ENCODE data around the gene PAX5. TPM values are rescaled to one million over a fixed set of nuclear protein-coding genes. Genes with fewer than 3 reads are reported as not detected.

PAX5 gene
- total RNA-seq, 2 donors from 2014 or later = 0.46 to 0.59 TPM

DNA sequence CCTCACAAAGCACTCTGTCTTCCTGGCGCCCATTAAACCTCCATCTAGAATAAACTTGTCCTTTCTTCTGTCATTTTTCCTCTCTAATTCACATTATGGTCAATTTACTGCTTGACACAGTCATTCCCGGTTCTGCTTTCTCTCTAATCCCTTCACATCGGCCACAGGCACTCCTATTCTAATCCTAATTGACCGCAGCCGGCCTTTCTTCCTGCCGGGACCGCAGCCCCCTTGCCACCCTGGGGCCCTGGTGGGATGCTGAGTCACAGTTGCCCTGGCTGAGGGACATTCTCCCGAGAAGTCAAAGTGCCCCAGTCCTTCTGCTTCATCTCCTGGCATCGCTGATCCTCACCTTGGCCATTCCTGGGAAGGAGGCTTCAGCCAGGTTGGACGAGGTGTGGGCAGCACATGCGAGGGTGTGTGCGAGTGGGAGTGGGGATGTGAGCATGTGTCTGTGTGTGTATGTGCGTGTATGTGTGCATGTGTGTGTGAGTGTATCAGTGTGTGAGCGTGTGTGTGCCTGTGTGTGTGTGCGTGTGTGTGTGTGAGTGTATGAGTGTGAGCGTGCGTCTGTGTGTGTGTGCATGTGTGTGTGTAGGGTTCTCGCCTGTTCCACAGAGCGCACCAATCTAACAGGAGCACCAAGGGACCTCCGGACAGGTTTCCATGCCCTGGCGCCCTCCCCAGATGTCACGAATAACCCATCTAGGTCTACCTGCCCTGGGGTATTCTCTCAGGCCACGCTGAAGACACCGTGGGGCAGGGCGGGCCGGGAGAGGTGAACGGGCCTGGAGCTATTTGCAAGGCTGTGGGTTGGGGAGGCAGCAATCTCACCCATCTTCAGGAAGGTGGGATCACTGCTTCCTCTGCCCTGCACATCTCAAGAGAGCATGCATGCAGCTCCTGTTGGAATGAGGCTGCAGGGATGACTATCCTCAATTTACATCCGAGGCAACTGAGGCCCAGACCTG is 191.2 kb downstream of the PAX5 start:
- DNase-seq (no peak), ATAC-seq (no peak)
- intact Hi-C loops (cut with DNase I, micrococcal nuclease) = no loop called here

DNA sequence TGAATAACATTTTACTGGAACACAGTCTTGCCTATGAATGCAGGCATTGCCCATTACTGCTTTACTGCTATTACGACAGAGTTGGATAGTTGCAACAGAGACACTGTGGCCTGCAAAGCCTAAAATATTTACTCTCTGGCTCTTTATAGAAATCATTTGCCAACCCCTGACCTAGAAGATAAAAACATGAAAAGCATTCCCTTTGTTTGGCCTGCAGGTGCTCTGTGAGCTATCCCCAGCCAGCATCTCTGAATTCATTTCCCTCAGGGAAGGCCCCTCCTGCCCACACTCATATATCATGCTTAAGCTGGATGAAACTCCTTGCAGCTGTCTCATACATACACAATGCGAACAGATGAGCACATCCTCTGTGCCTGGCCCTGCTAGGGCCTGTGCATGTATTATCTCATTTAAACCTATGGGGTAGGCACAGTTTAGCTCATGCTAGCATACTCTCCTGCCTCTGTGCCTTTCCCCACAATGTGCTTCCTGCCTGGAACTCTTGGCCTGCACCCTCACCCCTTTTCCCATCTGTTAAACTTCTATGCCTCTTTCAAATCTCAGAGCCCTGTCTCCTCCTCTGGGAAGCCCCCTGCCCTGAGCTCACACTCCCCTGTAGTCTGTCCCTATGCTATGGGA is 193.1 kb downstream of the PAX5 start:
- no peak for ATAC-seq
- intact Hi-C loops (cut with DNase I, micrococcal nuclease) = no loop called here
- DNase-seq = no peak

DNA sequence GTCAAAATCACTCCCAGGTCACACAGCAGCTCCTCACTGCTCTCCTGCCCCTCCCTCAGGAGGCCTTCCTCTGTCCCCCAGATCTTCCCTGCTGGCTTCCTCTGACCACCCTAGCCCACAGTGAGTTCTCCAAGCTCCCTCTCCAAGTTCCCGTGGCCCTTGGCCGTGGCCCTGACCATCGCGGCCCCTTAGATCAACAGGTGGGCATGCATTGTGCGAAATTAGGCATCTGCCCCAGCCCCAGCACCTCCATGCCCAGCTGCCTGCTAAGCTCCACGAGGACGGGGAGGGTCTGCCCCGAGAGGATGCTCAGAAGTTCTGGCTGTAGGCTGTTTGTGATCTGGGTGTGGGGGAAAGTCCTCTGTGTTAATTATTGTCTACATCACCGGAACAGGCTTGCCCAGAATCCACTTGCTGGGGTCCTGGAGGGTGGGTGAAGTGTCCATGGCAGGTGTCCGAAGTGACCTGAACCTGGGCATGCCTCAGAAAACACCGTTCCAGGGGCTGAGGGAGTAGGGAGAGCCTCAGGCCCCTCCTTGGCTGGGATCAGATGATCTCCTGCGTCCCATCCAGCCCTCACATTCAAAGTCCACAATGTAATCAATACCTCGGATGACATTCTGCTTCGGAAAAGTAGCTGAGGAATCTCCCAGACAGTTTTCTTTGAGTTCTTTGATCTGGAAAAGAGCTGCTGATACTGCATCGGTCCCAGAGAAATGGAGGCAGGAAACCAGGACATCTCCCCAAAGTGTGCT is 194.8 kb downstream of the PAX5 start:
- DNase-seq = no peak
- ATAC-seq = no peak
- intact Hi-C loops (cut with DNase I, micrococcal nuclease) = no loop called here

DNA sequence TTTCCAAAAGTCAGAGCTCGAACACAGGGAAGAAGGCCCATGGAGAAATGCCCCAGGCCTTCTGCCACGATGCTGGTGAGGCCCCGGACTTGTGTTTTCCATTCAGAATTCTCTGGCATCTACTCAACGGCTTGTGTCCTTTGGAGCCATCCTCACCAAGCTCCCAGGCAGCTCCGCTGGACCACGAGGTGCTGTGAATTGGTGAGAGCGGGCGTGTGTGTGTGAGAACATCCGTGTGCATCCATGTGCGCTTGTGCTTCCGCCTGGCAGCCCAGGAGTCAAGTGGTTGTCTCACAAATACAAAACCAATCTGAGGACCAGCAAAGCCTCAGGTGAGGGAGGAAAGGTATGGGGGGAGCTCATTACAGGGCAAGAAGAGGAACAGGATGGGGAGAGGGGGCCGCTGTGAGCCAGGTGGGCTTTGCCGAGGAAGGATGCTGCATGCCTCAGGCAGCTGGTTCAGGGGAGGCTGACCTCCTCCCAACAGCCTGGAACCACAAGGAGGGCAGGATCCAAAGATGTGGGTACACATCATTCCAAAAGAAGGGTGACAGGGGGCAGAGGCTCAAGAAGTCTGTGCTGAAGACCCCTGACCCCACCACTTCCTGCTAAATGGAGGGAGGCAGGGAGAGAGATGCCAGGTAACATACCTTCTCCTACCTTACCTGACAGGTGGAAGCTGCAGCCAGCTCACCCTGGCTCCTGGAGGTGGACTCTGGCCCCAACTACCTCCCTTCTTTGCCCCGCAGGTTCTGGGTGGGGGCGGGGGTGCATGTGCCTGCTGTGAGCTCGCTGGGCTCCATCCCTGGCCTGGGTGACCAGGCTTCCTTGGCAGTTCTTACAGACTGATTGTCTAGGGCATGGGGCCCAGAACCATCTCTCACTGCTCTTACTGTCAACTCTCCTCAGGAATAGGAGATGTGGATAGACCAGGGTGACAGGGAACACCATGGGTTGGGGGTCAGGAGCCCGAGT is 196.3 kb downstream of the PAX5 start:
- no peak for DNase-seq
- ATAC-seq = no peak
- intact Hi-C loops (cut with DNase I, micrococcal nuclease) = no loop called here

DNA sequence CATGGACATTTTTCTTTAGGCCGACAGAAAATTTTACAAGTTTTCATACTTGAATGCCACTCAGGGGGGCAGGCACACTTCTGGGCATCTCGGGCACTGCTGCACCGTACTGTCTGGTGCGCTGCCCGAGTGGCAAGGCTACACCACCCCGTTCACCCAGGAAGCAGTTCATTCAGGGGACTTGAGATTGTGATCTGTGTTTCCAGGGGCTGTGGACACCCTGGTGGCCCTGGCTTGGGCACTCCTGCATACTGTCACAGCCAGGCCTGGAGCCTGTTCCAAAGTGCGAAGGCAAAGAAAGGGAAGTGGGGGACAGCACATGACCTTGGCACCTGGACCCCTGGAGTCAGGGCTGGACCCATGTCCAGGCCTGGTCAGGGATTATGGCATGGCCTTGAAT is 197.6 kb downstream of the PAX5 start:
- DNase-seq (no peak), ATAC-seq (no peak)
- intact Hi-C loops (cut with DNase I, micrococcal nuclease) = no loop called here

DNA sequence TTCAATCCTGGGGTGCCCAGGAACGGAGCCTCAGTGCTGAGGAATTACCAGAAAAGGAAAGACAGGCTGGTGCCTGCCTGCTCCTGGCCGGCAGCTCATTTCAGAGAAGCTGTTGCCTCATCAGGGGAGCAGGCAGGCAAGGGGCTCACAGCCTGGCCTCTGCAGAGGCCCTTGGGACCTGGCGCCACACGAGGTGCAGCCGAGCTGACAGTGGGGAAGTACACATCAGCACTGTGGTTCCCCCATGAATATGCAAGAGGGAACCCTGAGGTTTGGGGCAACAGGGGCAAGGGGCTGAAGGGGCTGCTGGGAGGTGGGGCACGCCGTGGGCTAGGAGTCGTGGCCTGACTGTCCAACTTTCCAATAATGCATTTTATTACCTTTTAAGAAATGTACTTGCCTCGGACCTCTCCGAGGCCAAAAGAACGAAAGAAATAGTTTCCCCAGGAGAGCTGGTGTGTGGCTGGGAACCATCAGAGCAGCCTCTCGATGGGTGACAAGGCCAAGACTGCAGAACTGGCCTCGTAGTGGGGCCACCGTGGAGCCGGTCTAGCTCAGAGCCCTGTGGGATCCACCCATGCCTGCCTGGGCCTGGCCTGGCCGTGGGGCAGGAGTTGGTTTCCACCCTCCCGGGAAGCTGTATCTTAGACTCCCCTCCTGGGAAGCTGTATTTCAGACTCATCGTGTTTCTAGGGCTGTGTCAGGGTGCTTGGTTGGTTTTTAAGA is 198.6 kb downstream of the PAX5 start:
- intact Hi-C loops (cut with DNase I, micrococcal nuclease) = no loop called here
- no peak for DNase-seq
- no peak for ATAC-seq

DNA sequence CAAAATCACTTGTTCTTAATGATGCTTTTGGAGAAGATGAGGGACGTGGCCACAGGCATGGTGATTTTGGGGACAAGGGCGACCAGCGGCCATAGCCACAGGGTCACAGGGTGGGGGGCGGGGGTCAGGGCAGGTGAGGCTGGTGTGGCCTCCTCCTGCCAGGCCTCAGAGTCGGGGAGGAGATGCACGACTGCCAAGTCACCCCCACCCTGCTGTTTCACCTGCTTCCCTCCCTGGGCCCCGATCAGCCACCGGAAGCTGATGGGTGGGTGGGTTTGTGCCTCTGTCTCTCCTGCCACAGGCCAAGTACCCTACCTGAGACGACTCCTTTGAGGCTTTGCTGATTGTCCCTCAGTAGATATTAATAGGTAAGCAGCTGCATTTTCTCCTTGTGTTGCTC is 199.3 kb downstream of the PAX5 start:
- no peak for DNase-seq
- intact Hi-C loops (cut with DNase I, micrococcal nuclease) = no loop called here
- no peak for ATAC-seq

DNA sequence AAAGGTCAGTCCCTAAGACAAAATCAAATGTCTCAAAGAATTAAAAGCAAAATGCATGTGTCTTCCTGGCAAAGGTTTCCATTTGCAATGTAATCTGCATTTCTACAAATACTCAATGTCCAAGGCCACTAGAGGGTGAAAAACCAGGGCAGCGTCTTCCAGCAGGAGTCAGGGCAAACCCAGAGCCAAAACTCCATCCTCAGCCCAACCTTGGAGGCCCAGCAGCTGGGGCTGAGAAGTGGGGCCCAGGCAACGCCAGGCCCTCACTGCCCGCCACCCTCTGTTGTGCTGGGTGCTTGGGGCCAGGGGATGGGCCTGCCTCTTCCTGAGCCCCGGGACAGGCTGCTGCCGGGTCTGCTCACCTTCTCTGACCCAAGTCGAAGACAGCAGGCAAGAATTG is 200.1 kb downstream of the PAX5 start:
- ATAC-seq (no peak), DNase-seq (no peak)
- intact Hi-C loops (cut with DNase I, micrococcal nuclease) = no loop called here

DNA sequence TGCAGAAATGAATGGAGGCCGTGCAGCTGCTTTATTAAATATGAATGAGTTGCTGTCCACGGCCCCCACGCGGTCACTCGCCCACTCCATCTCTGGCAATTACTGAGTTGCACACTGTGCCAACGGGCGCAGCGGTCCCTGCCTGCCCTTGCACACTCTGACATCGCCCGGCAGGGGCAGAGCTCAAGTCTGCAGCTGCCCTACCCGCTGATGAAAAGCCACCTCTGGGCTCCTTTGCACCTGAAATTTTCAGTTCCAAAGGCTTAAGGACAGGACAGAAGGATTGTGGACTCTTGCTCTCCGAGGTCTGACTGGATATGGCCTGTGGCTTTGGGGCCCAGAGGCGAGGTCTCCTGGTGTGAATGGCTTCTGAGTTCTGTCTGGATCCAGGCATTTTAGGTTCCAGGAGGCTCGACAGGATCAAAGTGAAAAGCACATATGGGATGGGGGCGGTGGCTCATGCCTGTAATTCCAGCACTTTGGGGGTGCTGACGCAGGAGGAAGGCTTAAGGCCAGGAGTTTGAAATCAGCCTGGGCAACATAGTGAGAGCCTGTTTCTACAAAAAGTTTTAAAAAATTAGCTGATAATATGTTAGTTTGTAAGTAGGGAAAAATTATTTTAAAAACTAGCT is 201.8 kb downstream of the PAX5 start:
- intact Hi-C loops (cut with DNase I, micrococcal nuclease) = no loop called here
- DNase-seq (no peak), ATAC-seq (no peak)

DNA sequence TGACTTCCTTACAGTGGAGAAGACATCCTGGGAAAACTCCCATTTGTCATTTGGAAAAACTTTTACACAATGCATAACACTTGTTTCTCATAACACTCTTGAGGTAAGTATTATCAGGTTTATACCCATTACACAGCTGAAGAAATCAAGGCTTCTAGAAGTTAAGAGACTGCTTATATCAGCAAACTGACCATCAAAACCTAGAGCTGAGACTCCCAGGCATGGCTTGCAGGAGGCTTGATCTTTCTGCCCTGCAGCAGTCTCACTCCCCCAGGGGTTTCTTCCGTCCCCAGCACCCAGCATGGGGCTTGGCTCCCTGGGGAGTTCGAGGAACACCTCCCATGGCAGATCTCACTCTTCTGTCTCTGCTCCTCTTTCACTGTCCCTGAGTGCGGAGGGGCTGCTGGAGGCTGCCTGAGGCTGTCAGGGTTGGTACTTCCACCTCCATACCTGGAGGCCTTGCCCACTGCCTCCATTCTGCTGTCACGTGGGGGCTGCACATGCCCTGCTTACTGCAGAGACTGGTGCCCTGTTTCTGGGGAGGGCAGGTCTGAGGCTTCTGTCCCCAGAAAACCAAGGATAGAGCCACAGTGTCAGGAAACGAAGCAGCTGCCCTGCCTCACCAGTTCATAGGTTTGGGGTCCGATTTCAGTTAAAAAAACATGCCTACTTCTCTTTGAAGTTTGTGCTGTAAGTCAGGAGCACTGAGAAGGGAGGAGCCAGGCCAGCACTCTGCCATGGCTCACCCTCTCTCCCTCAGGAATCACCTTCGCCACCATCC is 202.5 kb downstream of the PAX5 start:
- intact Hi-C loops (cut with DNase I, micrococcal nuclease) = no loop called here
- ATAC-seq (no peak), DNase-seq (no peak)

DNA sequence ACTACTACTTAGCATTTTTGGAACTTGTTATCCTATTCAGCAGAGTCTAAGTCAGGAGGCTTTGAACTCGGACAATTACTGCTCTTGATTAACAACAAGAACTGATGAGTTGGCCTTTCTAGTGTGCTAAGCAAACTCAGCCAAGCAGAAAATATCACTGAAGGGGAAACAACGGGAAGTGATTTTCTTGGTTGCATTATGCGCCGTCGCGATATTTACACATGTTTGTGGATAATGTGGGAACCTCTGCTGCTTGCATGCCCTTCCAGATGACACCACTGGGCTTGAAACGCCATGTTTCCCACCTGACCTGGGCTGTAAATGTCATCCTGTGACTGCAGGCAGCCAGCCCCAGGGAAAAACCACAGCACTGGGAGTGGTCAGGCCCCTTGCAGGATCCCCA is 205.5 kb downstream of the PAX5 start:
- ATAC-seq = no peak
- intact Hi-C loops (cut with DNase I, micrococcal nuclease) = no loop called here
- no peak for DNase-seq

DNA sequence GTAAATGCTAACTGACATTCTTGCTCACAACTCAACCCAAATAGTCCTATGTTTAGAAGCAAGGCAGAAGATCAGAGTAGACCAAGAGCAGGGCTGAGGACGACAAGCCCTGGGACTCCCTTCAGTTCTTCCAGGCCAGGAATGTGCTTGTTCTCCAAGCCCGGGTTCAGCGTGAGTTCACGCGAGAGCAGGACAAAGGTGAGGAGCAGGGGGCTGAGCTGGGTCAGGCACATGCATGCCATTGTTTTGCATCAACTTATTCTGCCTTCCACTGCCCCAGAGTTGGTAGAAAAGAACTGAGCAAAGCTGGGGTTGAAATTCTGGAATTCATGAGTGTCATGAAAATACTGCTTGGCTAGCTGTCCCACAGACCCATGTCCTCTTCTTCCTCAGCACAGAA is 206.5 kb downstream of the PAX5 start:
- intact Hi-C loops (cut with DNase I, micrococcal nuclease) = no loop called here
- ATAC-seq (no peak), DNase-seq (no peak)

DNA sequence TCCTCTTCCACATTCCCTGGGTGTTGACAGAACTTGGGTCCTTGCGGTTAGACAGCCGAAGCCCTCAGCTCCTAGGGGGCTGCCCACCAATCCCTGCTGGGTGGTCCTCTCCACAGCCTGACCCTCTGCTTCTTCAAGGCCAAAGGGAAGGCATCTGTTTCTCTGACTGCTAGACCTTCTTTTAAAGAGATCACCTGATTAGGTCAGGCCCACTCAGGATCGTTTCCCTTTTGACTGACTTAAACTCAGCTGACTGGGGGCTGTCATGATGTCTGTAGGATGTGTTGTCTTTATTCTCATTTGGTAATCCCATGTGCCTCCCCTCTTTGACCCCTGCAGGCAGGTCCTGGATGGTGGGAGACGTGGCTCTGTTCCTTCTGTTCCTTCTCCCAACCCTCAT is 207.5 kb downstream of the PAX5 start:
- intact Hi-C loops (cut with DNase I, micrococcal nuclease) = no loop called here
- no peak for ATAC-seq
- DNase-seq = no peak

DNA sequence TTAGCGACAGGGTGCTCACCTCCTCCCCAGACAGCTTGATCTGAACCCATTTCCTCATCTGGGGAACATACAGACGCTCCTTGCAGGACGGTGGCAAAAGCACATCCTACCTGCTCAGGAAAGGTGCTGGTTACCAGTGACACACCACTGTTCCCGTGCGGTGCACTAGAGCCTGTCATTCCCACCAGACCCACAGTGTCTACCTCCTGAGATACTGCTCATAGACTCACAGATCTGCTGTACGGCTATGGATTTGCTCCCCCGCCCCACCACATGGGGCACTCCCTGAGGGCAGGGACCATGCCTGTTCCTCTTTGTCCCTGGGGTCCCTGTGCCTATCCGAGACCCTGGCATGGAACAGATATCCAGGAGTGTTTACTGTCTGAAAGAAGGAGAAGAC is 208.9 kb downstream of the PAX5 start:
- DNase-seq (no peak), ATAC-seq (no peak)
- intact Hi-C loops (cut with DNase I, micrococcal nuclease) = no loop called here

DNA sequence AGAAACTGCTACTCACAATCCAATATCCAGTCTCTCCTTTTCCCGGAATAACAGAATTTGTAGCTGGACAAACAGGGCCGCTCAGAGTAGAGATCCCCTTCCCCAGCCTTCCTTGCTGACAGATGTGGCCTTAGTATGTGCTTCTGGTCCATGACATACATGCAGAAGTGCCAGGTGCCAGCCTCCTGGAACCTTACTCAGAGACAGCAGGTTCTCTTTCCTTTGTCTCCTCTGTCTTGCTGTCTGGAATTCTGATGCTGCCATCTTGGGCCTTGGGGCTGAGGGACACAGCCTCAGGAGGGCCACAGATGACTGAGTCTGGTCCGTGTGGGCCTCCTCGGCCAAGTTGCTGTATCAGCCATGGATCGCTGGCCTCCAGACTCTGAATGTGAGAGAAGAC is 210.1 kb downstream of the PAX5 start:
- intact Hi-C loops (cut with DNase I, micrococcal nuclease) = no loop called here
- ATAC-seq (no peak), DNase-seq (no peak)

DNA sequence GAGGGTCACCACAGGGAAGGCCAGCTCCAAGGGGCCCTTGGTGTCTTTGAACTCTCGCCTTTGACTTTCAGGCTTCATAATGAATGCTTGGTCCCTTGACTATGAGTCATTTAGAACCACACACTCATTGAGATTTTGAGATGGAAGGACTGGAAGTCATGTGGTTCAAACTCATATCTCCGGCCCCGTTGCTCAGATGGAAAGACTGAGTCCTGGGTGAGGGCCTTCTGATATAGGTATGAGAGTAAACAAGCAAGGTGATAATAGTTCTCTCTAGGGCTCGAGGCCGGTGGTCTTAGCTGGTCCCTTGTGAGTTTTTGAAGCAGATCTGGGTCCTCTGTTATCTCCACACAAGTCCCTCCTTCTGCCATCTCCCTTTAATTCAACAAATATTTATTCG is 210.6 kb downstream of the PAX5 start:
- ATAC-seq (no peak), DNase-seq (no peak)
- intact Hi-C loops (cut with DNase I, micrococcal nuclease) = no loop called here

DNA sequence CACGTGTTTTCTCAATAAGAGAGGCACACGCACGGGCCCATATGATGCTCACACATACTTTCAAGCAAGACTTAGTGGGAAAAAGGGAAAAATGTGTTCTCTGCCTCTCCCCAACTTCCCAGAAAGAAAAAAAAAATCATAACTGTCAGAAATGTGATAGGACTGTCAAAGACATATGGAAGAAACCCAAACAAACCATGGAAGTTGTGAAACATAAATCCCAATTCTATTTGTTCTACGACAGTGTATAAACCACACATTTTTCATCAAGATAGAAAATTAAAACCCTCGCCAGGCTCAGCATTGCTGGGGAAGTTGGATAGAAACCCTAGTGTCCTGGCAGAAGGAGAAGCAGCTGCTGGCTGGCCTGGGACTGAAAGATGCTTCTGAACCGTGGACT is 211.9 kb downstream of the PAX5 start:
- intact Hi-C loops (cut with DNase I, micrococcal nuclease) = no loop called here
- DNase-seq (no peak), ATAC-seq (no peak)

Measured in left colon (tissue), 2 donors.